Measurements from ENCODE around the gene PDE4B. TPM values are rescaled to one million over a fixed set of nuclear protein-coding genes. Genes with fewer than 3 reads are reported as not detected.

PDE4B gene
- total and polyA plus RNA-seq, 2 of the 13 experiments (the other 11 are each of a cell fraction or from before 2014, with no cell fraction given), result not detected

DNA sequence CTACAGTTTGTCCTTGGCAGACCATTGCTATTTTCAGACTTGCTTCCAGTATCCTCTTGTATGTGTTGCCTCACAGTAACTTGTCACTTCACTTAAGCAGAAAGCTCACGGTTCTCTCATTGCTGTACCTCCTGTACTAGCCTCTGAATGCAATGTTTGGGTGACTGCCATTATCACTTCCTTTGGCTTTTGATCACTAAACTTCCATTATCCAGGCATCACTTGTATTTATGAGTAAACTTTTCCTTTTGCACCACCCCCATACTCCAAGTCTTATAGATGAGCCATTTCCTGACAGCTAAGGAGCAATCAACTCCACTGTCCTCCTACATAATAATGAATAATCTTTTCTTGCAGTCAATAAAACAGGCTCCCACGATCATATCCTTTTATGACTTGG, 255.3 kb downstream of the PDE4B start:
- in situ Hi-C loops (cut with HindIII; ENCODE audit: extremely low pct_ligation_motif_present, low pct_unique_long_range_greater_than_20kb) (no loop called here), intact Hi-C loops (cut with micrococcal nuclease; ENCODE audit: unreplicated experiment) (no loop called here)
- no peak overlapping the region for H3K4me3 ChIP-seq (replicated peaks in 1 of 3; ENCODE audit: insufficient read depth in 1 of 3, low read depth in 2 of 3, low read length in 3 of 3)
- no peaks in the 10 kb centered on the region for H3K27me3 ChIP-seq (ENCODE audit: control insufficient read depth in 1 of 2, insufficient read depth in 2 of 2, low read length in 2 of 2)
- H2AFZ ChIP-seq (ENCODE audit: low read length), result no peak overlapping the region
- ATAC-seq (no peak), DNase-seq (ENCODE audit: low spot score) (no peak), FAIRE-seq (no peak)
- no peak overlapping the region for H3K27ac ChIP-seq (ENCODE audit: extremely low read length, insufficient read depth, low read length)
- H3K4me2 ChIP-seq (ENCODE audit: low read depth, low read length), result no peak overlapping the region
- no peak for TF ChIP-seq ZFP1 (CRISPR knock-in tag; IDR thresholded peaks at IDR 0.05)
- TF ChIP-seq NFE2 (CRISPR knock-in tag; IDR thresholded peaks at IDR 0.05), result no peak
- TF ChIP-seq ZC3H13 (CRISPR knock-in tag; IDR thresholded peaks at IDR 0.05), result no peak
- TF ChIP-seq ARNT (IDR thresholded peaks at IDR 0.05), result no peak
- no peak for TF ChIP-seq ZNF451 (CRISPR knock-in tag; IDR thresholded peaks at IDR 0.05)
- TF ChIP-seq ZBTB7A (CRISPR knock-in tag; IDR thresholded peaks at IDR 0.05), result no peak
- no peak for TF ChIP-seq ZNF775 (CRISPR knock-in tag; IDR thresholded peaks at IDR 0.05; ENCODE audit: borderline replicate concordance)
- no peak for TF ChIP-seq AHDC1 (CRISPR knock-in tag; IDR thresholded peaks at IDR 0.05; ENCODE audit: borderline replicate concordance)
- TF ChIP-seq, protein P1, sequence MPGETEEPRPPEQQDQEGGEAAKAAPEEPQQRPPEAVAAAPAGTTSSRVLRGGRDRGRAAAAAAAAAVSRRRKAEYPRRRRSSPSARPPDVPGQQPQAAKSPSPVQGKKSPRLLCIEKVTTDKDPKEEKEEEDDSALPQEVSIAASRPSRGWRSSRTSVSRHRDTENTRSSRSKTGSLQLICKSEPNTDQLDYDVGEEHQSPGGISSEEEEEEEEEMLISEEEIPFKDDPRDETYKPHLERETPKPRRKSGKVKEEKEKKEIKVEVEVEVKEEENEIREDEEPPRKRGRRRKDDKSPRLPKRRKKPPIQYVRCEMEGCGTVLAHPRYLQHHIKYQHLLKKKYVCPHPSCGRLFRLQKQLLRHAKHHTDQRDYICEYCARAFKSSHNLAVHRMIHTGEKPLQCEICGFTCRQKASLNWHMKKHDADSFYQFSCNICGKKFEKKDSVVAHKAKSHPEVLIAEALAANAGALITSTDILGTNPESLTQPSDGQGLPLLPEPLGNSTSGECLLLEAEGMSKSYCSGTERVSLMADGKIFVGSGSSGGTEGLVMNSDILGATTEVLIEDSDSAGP (CRISPR knock-in tag; IDR thresholded peaks at IDR 0.05; ENCODE audit: borderline replicate concordance), result no peak
- TF ChIP-seq, protein P2, sequence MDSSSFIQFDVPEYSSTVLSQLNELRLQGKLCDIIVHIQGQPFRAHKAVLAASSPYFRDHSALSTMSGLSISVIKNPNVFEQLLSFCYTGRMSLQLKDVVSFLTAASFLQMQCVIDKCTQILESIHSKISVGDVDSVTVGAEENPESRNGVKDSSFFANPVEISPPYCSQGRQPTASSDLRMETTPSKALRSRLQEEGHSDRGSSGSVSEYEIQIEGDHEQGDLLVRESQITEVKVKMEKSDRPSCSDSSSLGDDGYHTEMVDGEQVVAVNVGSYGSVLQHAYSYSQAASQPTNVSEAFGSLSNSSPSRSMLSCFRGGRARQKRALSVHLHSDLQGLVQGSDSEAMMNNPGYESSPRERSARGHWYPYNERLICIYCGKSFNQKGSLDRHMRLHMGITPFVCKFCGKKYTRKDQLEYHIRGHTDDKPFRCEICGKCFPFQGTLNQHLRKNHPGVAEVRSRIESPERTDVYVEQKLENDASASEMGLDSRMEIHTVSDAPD (CRISPR knock-in tag; IDR thresholded peaks at IDR 0.05), result no peak
- no peak for TF ChIP-seq ZNF33B (CRISPR knock-in tag; IDR thresholded peaks at IDR 0.05)
- TF ChIP-seq ZNF614 (CRISPR knock-in tag; IDR thresholded peaks at IDR 0.05; ENCODE audit: borderline replicate concordance), result no peak
- no peak for TF ChIP-seq ZNF333 (CRISPR knock-in tag; IDR thresholded peaks at IDR 0.05; ENCODE audit: borderline replicate concordance)
- BruUV-seq (replicated peaks), result no TSS peak
- H3K36me3 ChIP-seq (replicated peaks in 1 of 2; ENCODE audit: control insufficient read depth in 1 of 2, insufficient read depth in 2 of 2, low read length in 2 of 2), result no peaks in the 10 kb centered on the region
- H3K4me1 ChIP-seq (ENCODE audit: insufficient read depth, low read length), result no peaks in the 10 kb centered on the region
- no peaks in the 10 kb centered on the region for H4K20me1 ChIP-seq (ENCODE audit: insufficient read depth, low read length)
- ChIA-PET POLR2A (no interaction called here), CTCF (ENCODE audit: low intra/inter-chr PET ratio, low total read pairs) (no interaction called here)
- no peaks in the 10 kb centered on the region for H3K79me2 ChIP-seq (ENCODE audit: insufficient read depth, low read length)
- H3K9ac ChIP-seq (ENCODE audit: insufficient read depth, low read depth, low read length), result no peak overlapping the region
- WGBS (ENCODE audit: low lambda C conversion rate), result 3% methylated on average over 2 of the region's 2 CpGs
- no peaks in the 10 kb centered on the region for H3K9me3 ChIP-seq (ENCODE audit: low read length)

All from HepG2 (cell line).